GM18498 (cell line): ENCODE data around the gene ANKRA2.

ENCODE experiments used
- ATAC-seq: cut with Tn5 transposase; IDR thresholded peaks from one replicate; pipeline ENCODE4 v1.9.1; 2021; ENCODE audit warnings: mild to moderate bottlenecking, moderate library complexity; ENCODE audit not compliant: unreplicated experiment

The ANKRA2 gene

DNA sequence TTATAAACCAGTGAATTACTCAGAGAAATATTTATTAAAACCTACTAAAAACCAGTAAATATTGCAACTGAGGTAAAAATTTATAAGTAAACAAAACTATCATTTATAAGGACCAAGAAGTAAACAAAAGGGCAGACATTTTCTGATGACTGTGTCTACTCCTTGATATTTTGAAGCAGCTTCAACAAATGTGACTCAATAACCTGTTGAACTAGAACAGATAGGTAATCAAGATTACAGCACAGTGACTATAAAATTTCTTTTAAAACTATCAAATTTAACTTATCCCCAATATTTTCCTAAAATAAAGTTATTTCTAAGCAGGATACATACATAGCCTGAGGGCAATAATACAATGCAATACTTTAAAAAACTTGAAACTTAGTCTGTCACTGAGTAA, 12.8 kb downstream of the ANKRA2 start:
- no peak for ATAC-seq

DNA sequence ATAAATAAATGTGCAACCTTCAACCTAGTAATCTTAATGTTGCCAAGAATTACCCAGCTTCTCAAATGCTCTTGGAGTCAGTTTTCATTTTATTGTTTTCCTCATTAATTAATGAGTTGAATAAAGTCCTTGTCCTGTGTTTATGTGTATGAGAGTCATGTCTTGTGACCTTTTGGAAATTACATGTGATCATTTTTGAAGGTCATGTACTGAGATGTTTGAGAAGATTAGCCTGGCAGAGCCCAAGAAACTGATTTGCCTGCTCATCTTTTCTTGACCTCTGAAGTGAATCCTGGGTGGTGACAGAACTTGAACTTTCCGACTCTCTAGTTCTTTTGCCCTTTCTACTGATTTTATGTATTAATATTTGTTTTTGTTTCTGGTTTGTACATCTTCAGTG, 15.4 kb downstream of the ANKRA2 start:
- no peak for ATAC-seq

DNA sequence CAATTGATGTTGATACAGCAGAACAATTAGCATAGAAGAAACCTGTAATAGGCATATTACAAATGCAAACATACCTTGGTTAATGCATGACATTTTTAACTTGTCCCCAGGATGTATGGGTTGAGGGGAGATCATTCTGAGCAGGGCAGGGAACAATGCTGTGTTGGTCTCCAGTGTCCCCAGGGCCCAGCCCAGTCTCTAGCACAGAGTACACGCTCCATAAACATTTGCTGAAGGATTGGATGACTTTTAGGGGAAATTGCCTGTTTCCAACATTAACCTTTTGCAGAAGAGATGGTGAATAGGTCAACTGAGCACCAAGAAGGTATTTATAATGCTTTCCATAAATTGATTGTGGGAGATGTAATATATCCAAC, 20.0 kb downstream of the ANKRA2 start:
- no peak for ATAC-seq

GRCh38 chr5:73544429-73545402, 20.7 kb downstream of the ANKRA2 start:
- no peak for ATAC-seq

DNA sequence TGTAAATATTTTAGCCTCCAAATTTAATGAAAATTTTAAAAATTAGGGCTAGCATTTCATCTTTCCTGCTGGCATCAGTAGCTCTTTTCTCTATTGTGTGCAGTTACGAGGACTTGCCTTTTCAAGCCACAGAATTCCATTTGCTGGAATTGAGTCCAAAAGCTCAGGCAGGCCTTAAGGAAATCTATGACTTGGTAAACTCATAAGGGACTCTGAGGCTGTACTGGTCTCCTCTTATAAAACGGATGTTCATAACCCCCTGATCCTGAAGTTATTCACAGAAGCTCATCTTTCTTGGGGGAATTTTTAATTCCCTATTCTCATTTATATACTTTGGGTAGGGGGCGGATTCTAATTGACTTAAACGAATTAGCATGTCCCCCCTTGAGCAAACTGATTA, 23.4 kb downstream of the ANKRA2 start:
- ATAC-seq, result no peak

- ATAC-seq, result no peak
Measured at GRCh38 chr5:73540192-73540591, 25.2 kb downstream of the ANKRA2 start.

GRCh38 chr5:73539730-73540129, 25.7 kb downstream of the ANKRA2 start:
- no peak for ATAC-seq

DNA sequence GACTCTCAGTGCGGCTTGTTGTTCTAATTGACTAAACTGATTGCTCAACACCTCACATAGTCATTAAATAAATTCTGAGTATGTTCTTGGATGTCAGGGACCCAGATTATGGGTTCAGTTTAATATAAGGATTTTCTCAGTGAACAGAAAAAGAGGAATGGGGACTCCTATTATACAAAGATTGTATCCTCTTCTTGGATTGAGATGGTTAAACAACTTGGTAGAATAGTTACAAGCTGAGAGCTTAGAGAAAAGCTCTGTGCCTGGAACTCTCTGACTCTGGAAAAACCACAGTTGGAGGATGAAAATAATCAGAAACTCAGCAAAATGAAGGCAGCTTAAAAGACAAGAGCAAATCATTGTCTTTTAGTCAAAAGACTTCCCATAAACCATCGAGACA, 30.5 kb downstream of the ANKRA2 start:
- no peak for ATAC-seq

DNA sequence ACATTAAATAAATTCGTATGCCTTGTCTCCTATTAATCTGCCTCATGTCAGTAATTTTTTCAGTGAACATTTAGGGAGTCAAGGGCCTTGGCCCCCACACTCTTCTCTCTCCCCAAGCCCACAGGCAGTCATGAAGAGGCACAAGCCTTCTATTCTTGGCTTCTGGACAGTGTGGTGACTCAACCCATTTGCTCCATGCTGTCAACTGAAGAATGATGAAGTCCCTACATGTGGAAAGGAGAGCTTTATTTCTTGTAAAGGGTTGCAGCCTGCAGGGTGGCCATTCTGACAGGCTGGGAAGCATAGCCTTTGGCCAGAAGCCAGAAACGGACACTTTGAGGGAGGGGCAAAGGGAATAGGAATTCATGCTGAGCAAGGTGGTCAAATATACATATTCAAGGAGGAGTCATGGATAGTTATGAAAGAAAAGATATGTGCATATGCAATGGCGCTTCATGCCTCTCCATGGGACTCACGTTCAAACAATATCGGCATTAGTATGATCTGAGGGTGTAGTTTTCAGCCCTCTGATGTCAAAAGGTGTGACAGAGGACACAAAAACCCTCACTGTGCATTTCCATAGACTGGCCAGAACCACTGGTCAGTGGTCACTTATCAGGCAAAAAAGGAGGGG, 31.3 kb downstream of the ANKRA2 start:
- no peak for ATAC-seq

DNA sequence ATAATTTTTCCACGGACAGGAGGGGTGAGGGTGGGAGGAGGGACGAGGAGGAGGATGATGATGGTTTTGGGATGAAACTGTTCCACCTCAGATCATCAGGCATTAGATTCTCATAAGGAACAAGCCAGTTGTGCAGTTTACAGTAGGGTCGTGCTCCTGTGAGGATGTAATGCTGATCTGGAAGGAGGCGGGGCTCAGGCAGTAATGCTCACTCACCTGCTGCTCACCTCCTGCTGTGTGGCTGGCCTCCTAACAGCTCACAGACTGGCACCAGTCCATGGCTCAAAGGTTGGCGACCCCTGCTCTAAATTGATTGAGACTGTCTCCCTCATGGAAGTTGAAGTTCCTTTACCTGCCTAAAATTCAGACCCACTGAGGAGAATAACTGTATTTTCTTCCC, 33.2 kb downstream of the ANKRA2 start:
- no peak for ATAC-seq

DNA sequence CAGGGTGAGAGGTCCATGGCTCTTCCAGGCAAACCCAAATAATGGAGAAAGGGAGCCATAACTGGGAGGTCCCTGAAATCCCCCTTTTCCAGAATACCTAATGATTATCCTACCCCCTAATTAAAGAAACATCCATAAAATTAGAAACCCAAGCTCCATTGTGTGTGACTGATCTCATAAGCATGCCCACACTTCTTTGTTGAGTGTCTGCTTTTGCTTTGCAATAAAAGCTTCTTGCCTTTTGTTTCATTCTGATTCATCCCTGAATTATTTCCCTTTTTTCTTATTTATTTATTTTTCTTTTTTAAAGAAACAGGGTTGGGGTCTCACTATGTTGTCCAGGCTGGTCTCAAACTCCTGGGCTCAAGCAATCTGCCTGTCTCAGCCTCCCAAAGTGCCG, 34.1 kb downstream of the ANKRA2 start:
- ATAC-seq, result no peak

DNA sequence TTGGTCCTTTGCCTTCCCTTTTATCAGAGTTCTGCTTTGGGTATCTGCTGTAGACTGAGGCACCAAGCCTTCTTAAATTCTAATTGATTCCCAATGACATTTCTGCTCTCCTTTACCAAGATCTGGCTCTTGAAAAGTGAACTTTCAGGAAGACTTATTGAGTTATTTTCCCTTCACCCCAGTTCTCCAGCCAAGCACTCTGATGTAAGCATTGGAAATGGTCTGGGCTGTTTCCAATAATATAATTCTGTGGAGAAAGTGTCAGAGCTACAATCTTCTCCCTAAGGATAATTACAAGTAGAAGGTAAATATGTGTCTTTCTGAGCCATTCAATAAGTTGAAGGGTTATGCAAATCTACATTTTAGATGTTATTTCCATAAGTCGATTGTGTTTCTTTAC, 36.4 kb downstream of the ANKRA2 start:
- no peak for ATAC-seq

DNA sequence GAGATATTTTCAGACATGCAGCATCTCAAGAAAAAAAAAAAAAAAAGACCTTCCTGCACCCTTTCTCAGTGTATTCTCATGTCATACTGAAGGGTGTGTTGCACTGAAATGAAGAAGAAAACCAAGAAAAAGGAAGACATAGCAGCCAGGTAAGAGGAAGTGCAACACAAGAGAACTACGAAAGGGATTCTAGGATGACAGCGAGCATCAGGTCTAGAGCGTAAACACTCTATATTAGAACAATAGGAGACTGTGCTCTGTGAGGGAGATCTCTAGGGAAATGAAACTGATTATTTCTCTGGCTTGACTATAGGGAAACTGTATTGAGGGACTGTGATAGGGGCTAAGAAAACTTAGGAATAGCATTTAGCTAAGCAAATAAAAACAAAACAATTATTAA, 37.2 kb downstream of the ANKRA2 start:
- no peak for ATAC-seq

DNA sequence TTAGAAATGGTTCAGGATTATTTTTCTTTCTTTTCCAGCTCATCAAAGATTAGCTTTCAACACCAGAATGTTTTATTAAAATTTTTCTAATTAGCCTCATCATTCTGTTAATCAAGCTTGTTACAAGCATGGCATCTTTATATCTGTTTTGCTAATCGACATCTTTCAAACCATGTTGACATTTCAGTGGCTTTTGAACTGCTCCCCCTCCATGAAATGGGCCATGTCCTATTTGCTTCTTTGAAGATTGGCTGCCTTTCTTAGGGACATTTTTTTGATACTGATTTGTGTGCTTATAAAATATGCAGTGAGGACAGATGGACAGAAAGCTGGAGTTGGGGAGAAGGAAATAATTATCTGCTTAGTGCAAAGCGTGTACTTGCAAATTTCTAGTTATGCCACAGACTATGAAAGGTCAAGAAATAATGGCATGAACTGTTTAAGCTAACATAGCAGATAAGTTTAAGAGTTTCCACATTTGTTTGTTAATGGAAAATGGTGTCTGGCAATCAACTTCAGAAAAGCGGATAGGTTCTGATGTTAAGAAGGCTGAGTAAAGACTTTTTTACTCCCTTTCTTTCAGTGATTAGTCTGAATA, 39.7 kb downstream of the ANKRA2 start:
- ATAC-seq, result no peak

GRCh38 chr5:73523861-73524260, 41.6 kb downstream of the ANKRA2 start:
- no peak for ATAC-seq

DNA sequence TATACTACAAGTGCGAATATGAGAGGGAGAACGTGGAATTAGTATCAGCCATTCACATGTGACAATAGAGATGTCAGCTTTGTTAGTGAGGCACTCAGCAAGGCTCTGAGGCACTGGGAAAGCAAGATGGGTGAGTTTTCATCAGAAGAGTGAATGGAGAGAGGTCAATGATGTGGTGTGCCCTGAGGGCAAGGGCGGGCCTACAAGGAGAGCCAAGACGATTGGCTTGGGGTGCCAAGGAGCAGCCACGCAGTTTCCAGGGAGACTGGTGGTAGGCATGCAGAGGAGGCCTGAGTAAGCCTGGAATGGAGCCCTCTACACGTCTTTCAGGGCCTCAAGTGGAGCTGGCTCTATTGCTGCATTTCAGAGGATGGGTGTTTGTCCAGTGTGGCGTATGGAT, 42.5 kb downstream of the ANKRA2 start:
- no peak for ATAC-seq

DNA sequence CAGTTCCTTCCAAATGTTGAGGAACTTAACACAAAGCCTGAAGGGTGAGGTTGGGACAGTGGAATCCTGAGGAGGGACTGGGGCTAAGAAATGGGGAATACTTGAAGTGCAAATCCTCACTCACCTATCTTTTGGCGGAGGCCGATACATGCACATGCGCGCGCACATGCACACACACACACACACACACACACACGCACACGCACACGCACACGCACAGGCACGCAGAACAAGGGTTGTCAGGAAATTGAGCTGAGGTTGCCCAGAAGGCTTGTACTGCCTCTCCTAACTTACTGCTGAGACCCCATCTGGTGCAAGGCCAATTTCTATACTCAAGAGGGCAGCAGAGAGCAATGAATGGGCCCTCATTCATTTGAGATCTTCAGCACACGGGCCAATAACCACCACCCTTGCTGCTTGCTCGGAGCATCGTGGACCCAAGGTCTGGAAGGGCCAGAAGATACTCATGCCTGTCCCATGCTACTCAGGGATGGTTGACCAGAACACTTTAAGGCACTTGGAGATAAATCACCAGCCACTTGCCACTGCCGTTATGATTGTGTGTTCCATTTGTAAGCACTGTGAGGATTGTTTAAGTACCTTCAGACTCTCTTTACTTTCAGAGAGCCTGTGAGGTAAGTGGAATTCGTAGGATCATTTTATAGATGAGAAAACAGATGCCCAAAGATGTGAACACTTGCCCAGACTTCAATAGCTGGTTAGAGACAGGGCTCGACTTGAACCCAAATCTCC, 45.7 kb downstream of the ANKRA2 start:
- ATAC-seq, result peak; percentile 97

- no peak for ATAC-seq
Measured at GRCh38 chr5:73515232-73515631, 50.2 kb downstream of the ANKRA2 start.

- no peak for ATAC-seq
Measured at GRCh38 chr5:73514418-73514817, 51.0 kb downstream of the ANKRA2 start.

GRCh38 chr5:73513996-73514395, 51.4 kb downstream of the ANKRA2 start:
- no peak for ATAC-seq

GRCh38 chr5:73508521-73508920, 56.9 kb downstream of the ANKRA2 start:
- ATAC-seq, result peak; percentile 46
